Panc1 (cell line): ENCODE measurements around the gene GPR37L1.

Experiments used
- CTCF ChIP-seq: fragments of 450-650 bp; IDR thresholded peaks from 2 replicates; pipeline ENCODE4 v1.5.1; 2017; ENCODE audit warnings: mild to moderate bottlenecking
- POLR2AphosphoS5 ChIP-seq: IDR thresholded peaks from 2 replicates; pipeline ENCODE4 v1.6.1; 2012; ENCODE audit warnings: mild to moderate bottlenecking, low read depth, low read length, moderate library complexity
- SIN3A ChIP-seq: IDR thresholded peaks from 2 replicates; pipeline ENCODE4 v1.6.1; 2012; ENCODE audit warnings: low read depth, mild to moderate bottlenecking, low read length, moderate library complexity, borderline replicate concordance; ENCODE audit not compliant: insufficient read depth
- TCF7L2 ChIP-seq: IDR thresholded peaks from 2 replicates; pipeline ENCODE4 v1.6.1; 2011; ENCODE audit warnings: mild to moderate bottlenecking, low read depth, low read length, inconsistent platforms
- TF ChIP-seq, protein P1 (sequence below), 2 experiments: IDR thresholded peaks; 2 replicates each; pipeline ENCODE4 v1.6.1; 2011 to 2012; ENCODE audit warnings: low read depth in 2 of 2, control low read depth in 1 of 2, low read length in 1 of 2, mild to moderate bottlenecking in 1 of 2, moderate library complexity in 1 of 2; ENCODE audit not compliant: insufficient read depth in 1 of 2

GRCh38 chr1:202131956-202132821, 9.5 kb downstream of the GPR37L1 start:
- TF ChIP-seq CTCF (no peak), POLR2AphosphoS5 (no peak), SIN3A (no peak), TCF7L2 (no peak)
- TF ChIP-seq, protein P1, sequence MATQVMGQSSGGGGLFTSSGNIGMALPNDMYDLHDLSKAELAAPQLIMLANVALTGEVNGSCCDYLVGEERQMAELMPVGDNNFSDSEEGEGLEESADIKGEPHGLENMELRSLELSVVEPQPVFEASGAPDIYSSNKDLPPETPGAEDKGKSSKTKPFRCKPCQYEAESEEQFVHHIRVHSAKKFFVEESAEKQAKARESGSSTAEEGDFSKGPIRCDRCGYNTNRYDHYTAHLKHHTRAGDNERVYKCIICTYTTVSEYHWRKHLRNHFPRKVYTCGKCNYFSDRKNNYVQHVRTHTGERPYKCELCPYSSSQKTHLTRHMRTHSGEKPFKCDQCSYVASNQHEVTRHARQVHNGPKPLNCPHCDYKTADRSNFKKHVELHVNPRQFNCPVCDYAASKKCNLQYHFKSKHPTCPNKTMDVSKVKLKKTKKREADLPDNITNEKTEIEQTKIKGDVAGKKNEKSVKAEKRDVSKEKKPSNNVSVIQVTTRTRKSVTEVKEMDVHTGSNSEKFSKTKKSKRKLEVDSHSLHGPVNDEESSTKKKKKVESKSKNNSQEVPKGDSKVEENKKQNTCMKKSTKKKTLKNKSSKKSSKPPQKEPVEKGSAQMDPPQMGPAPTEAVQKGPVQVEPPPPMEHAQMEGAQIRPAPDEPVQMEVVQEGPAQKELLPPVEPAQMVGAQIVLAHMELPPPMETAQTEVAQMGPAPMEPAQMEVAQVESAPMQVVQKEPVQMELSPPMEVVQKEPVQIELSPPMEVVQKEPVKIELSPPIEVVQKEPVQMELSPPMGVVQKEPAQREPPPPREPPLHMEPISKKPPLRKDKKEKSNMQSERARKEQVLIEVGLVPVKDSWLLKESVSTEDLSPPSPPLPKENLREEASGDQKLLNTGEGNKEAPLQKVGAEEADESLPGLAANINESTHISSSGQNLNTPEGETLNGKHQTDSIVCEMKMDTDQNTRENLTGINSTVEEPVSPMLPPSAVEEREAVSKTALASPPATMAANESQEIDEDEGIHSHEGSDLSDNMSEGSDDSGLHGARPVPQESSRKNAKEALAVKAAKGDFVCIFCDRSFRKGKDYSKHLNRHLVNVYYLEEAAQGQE (IDR thresholded peaks at IDR 0.05; ENCODE audit: insufficient read depth in 1 of 2, low read depth in 2 of 2, low read length in 1 of 2): no peak
